Jurkat, Clone E6-1 (cell line): Measurements from ENCODE around the gene GSTO2.
A peak's percentile ranks its signal among the peaks of the same experiment; 100 is the strongest.

Experiments used
- DNase-seq: peaks from one replicate; pipeline ENCODE4 v3.0.0-alpha.2; 2011; ENCODE audit warnings: low read depth, low spot score
- H3K4me3 ChIP-seq: 2 replicates; pipeline ENCODE4 v1.5.1; 2011; ENCODE audit warnings: mild to moderate bottlenecking, low read length, control low read depth, moderate library complexity

The GSTO2 gene

GRCh38 chr10:104252368-104252767 is 16.6 kb upstream of the GSTO2 start:
- no peak for DNase-seq
- no peak overlapping the region for H3K4me3 ChIP-seq

DNA sequence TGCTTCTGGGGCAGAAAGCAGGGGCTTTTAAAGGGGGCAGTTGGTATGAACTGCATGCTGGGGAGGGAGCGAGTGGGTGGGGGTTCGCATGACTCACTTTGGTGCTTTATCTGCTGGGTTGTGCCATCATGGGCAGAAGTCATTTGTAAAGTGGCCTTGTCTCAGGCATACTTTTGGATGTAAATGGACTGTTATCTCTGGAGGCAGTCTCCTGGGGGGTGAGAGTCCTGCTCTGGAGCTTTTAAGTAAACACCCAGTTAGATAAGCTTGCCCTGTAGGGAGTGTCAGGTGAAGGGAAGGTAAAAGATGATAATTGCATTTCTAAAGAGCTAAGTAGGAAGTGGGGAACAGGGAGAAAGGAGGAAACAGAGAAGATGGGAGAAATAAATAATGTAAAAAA is 15.9 kb upstream of the GSTO2 start:
- no peak for DNase-seq

DNA sequence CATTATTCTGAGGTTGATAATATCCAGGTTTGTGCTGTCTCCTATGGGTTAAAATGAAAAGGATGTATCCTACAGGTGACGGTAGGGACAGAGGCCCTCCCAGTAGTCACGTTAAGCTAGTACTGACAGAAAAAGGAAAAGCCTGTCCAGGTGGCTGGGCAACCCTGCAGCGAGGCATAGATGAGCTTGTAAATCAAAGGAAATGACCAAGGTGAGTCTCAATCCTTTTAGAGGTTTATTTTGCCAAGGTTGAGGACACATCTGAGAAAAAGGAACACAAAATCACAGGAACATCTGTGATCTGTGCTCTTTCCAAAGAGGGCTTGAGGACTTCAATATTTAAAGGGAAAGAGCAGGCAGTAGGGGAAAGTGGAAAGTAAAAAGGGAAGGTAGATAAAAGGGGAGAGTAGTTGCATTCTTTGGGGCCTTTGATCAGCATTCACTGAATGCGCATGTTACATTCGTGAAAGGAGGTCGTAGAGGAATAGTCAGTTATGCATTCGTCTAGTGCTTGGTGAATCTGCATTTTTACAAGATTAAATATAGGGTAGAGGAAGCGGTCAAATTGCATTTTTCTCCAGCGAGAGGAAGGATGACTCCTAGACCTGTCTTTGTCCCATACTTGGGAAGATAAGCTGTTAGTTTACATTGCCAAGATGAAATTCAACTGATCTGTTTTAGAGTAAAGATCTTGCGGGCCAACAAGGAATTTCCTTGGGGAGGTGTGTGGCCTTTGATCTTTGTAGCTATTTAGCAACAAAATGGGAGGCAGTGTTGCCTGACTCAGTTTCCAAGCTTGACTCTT is 15.2 kb upstream of the GSTO2 start:
- peak overlapping the region; percentile 86 for H3K4me3 ChIP-seq
- DNase-seq = no peak

More for the DNA sequence above, 15.9 kb upstream of the GSTO2 start:
- no peak overlapping the region for H3K4me3 ChIP-seq

DNA sequence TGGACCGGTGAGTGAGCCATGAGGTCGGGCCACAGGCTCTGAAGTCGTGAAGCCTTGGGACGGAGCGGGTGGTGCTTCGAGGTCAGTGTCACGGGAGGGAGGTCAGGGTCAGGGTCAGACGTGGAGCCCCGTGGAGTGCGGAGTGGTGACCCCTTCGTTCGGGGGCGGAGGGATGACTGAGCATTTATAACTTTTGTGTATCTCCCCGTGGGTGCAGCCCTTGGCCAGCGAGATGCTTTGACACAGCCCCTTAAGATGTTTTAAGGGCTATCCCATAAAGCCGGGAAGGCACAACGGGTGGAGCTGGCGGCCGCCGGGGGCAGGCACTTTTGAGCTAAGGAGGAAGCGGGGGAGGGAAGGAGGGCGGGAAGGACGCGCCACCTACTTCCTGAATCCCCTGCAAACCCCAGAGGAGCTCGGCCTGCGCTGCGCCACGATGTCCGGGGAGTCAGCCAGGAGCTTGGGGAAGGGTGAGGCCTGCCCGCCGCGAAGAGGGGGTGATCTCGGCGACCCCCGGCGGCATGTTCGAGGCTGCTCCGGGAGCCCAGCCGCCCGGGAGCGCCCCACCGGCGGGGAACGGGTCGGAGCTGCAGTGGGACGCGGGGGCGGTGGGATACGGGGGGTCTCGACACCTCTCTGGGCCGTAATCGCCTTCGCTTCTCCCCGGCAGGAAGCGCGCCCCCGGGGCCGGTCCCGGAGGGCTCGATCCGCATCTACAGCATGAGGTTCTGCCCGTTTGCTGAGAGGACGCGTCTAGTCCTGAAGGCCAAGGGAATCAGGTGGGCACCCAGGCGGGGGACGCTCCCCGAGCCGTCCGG is 14.3 kb upstream of the GSTO2 start, which contains the start of gene GSTO1:
Gene GSTO1, plus strand, starts transcription at position 400 of the 818 bp plus-strand sequence. Its CDS starts 37 bp downstream, at position 437.
- peak within 1 kb of the TSS; percentile 86 for H3K4me3 ChIP-seq
- peak; percentile 65 for DNase-seq

GRCh38 chr10:104255311-104255981 is 13.5 kb upstream of the GSTO2 start:
- peak overlapping the region; percentile 86 for H3K4me3 ChIP-seq
- no peak for DNase-seq

- no peak overlapping the region; the same call in 1 of the 2 replicates for H3K4me3 ChIP-seq
- DNase-seq = peak; percentile 32
Measured at GRCh38 chr10:104256335-104256961, 12.5 kb upstream of the GSTO2 start.

- H3K4me3 ChIP-seq = no peak overlapping the region
- DNase-seq = no peak
Measured at GRCh38 chr10:104257235-104257634, 11.7 kb upstream of the GSTO2 start.

GRCh38 chr10:104258209-104258608 is 10.8 kb upstream of the GSTO2 start:
- no peak for DNase-seq
- no peak overlapping the region for H3K4me3 ChIP-seq

DNA sequence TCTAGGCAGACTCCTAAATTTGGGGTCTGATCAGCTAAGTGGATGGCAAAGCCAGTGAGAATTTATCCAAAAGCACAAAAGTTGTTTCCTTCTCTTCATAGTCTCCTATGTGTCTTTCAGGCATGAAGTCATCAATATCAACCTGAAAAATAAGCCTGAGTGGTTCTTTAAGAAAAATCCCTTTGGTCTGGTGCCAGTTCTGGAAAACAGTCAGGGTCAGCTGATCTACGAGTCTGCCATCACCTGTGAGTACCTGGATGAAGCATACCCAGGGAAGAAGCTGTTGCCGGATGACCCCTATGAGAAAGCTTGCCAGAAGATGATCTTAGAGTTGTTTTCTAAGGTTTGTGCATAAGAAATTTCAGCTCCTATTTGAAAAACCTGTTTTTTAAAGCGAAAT is 9.5 kb upstream of the GSTO2 start:
- H3K4me3 ChIP-seq = no peak overlapping the region
- DNase-seq = no peak

- no peak for DNase-seq
- no peak overlapping the region for H3K4me3 ChIP-seq
Measured at GRCh38 chr10:104259999-104260774, 8.8 kb upstream of the GSTO2 start.

GRCh38 chr10:104260775-104261115 is 8.2 kb upstream of the GSTO2 start:
- DNase-seq = no peak
- H3K4me3 ChIP-seq = no peak overlapping the region

DNA sequence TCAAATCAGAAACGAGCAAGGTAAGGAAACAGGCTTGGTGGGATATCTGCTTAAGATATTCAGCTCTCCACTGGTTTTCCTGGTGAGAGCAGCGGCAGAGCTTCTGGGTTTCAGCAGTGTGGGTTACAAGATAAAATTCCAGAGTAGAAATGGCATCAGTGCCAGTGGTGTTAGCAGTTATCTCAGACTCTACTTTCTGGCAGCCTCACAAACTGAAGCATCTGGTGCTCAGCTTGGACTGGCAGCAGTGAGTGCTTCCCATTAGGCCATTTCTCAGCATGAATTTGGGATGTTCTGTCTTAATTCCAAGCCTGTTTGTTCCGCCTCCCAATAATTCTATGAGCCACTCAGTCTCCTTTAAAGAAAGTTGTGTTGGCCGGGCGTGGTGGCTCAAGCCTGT is 6.9 kb upstream of the GSTO2 start:
- no peak overlapping the region for H3K4me3 ChIP-seq
- no peak for DNase-seq

GRCh38 chr10:104264783-104265182 is 4.2 kb upstream of the GSTO2 start:
- no peak for DNase-seq
- H3K4me3 ChIP-seq = no peak overlapping the region

DNA sequence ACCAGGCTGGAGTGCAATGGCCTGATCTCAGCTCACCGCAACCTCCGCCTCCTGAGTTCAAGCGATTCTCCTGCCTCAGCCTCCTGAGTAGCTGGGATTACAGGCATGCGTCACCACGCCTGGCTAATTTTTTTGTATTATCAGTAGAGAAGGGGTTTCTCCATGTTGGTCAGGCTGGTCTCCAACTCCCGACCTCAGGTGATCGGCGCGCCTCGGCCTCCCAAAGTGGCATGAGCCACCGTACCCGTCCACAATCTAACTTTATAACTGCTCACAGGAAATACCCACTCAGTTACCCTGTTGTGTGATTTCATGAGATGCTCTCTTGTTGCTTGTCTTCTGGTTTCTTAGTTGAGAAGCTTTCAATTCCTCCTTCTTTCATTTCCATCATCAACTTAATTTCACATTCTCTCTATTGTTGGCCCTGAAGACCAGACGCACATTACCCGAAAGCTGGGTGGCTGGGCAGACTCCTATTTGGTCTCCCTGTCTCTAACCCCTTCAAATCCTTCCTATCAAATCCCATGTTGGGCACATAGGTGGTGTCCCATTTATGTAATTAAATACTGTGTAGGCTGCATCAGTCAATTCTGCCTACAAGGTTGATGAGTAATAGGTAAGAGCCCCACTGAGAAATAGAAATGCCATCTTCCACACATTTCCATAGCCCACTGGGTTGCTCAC is 1.1 kb upstream of the GSTO2 start:
- DNase-seq = no peak
- H3K4me3 ChIP-seq = peak overlapping the region; percentile 86

GRCh38 chr10:104268405-104268712 is 625 bp upstream of the GSTO2 start:
- no peak for DNase-seq
- peak overlapping the region; percentile 86 for H3K4me3 ChIP-seq

GRCh38 chr10:104273286-104273685 is 4.3 kb downstream of the GSTO2 start:
- no peak for DNase-seq
- H3K4me3 ChIP-seq = no peak overlapping the region

GRCh38 chr10:104273899-104274575 is 5.1 kb downstream of the GSTO2 start:
- no peak for DNase-seq
- H3K4me3 ChIP-seq = no peak overlapping the region
